Non-pigmented ciliary epithelial cell (primary cell): ENCODE results near the gene DIP2A.

ENCODE experiments used
- DNase-seq: peaks from one replicate; pipeline ENCODE4 v3.0.0-alpha.2; 2010; ENCODE audit warnings: low read depth

Gene DIP2A, protein sequence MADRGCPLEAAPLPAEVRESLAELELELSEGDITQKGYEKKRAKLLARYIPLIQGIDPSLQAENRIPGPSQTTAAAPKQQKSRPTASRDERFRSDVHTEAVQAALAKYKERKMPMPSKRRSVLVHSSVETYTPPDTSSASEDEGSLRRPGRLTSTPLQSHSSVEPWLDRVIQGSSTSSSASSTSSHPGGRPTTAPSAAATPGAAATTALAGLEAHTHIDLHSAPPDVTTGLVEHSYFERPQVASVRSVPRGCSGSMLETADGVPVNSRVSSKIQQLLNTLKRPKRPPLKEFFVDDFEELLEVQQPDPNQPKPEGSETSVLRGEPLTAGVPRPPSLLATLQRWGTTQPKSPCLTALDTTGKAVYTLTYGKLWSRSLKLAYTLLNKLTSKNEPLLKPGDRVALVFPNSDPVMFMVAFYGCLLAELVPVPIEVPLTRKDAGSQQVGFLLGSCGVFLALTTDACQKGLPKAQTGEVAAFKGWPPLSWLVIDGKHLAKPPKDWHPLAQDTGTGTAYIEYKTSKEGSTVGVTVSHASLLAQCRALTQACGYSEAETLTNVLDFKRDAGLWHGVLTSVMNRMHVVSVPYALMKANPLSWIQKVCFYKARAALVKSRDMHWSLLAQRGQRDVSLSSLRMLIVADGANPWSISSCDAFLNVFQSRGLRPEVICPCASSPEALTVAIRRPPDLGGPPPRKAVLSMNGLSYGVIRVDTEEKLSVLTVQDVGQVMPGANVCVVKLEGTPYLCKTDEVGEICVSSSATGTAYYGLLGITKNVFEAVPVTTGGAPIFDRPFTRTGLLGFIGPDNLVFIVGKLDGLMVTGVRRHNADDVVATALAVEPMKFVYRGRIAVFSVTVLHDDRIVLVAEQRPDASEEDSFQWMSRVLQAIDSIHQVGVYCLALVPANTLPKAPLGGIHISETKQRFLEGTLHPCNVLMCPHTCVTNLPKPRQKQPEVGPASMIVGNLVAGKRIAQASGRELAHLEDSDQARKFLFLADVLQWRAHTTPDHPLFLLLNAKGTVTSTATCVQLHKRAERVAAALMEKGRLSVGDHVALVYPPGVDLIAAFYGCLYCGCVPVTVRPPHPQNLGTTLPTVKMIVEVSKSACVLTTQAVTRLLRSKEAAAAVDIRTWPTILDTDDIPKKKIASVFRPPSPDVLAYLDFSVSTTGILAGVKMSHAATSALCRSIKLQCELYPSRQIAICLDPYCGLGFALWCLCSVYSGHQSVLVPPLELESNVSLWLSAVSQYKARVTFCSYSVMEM (N-terminal part only)

DNA sequence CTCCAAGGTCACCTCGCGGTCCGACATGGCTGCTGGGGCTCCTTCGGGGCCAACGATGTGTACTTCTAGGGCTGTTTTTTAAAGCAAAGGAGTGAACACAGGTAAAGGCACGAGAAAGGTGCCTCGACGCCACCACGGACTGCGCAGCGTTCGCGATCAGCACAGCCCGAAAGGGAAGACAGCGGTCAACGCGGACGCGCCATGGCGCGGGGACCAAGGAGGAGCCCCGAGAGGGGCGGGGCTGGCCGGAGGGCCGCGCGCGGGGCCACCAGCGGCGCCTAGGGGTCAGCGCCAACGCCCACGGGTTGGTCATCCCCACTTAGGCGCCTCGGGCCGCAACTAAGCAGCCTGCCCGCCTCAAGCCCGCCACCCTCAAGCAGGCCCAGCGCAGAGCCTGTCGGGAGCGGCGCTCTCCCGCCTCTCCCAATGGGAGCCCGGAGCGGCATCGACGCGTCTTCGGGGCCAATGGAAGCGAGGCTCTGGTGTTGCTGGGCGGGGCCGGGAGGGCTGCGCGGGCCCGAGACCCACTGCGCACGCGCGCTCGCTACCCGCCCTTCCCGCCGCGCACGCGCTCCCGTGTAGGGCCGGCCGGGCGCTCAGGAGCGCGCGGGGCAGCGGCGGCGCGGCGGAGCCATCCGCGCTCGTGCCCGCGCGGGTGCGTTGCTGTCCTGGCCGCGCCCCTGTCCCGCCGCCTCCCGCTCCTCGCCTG, at the start of gene DIP2A:
Gene DIP2A, plus strand, starts transcription at position 577 of the 709 bp plus-strand sequence. CDS start 241 bp downstream, outside the sequence.
- peak; percentile 69 for DNase-seq

DNA sequence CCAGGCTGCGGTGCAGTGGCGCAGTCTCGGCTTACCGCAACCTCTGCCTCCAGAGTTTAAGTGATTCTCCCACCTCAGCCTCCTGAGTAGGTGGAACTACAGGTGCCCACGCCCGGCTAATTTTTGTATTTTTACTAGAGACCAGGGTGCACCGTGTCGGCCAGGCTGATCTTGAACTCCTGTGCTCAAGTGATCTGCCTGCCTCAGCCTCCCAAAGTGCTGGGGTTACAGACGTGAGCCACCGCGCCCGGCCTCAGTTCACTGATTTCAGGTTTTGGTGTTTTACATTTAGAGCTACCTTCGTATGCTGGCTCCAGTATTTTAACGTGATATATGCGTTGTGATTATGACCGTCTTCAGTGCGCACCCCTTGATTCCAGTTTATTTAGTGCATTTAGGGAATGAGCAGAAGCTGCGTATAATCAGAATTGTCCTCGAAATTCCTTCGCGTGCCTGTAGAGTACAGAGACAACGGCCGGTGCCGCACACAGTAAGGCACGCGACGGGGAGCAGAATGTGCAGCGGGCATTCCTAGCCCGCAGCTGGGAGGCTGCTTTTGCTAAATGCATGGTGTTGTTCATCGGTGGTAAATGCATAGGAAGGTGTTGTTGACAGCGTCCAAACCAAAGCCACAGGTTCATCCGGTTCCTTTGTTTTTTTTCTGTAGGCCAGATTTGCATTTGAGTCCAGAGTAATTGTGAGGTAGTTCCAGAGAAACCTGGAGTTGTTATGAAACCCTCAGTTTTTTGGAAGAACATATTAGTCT, 48.9 kb upstream of the DIP2A start:
- DNase-seq: no peak

DNA sequence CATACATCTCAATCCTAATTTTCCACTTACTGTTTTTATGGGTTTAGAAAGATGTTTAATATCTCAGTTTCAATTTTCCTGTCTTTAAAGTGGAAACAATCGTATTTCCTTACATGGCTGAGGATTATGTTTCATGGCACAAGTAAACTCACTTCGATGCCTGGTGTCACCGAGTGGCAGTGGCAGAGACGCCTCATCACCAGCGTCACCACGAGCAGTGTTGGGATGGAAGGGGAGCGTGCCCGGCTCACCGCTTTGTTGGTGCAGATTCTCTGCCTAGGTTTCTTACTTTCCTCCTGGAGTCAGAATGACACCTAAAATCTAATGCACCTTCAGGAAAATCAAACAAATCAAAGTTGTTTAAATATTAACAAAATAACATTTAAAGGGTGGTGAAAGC, 48.2 kb upstream of the DIP2A start:
- DNase-seq: no peak

DNA sequence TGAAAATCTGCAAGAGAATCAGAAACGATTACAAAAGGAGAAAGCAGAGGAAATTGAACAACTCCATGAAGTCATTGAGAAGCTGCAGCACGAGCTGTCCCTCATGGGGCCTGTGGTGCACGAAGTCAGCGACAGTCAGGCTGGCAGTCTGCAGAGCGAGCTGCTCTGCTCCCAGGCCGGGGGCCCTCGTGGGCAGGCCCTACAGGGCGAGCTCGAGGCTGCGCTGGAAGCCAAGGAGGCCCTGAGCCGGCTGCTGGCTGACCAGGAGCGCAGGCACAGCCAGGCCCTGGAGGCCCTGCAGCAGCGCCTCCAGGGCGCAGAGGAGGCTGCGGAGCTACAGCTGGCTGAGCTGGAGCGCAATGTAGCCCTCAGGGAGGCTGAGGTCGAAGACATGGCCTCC, 47.5 kb upstream of the DIP2A start:
- no peak for DNase-seq

DNA sequence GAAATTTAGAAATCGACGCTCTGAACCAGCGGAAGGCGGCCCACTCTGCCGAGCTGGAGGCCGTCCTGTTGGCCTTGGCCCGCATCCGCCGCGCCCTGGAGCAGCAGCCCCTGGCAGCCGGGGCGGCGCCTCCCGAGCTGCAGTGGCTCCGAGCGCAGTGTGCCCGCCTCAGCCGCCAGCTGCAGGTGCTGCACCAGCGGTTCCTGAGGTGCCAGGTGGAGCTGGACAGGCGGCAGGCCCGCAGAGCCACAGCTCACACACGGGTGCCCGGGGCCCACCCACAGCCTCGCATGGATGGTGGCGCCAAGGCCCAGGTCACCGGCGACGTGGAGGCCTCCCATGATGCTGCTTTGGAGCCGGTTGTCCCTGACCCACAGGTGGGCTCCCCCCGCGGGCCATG, 47.0 kb upstream of the DIP2A start:
- no peak for DNase-seq

DNA sequence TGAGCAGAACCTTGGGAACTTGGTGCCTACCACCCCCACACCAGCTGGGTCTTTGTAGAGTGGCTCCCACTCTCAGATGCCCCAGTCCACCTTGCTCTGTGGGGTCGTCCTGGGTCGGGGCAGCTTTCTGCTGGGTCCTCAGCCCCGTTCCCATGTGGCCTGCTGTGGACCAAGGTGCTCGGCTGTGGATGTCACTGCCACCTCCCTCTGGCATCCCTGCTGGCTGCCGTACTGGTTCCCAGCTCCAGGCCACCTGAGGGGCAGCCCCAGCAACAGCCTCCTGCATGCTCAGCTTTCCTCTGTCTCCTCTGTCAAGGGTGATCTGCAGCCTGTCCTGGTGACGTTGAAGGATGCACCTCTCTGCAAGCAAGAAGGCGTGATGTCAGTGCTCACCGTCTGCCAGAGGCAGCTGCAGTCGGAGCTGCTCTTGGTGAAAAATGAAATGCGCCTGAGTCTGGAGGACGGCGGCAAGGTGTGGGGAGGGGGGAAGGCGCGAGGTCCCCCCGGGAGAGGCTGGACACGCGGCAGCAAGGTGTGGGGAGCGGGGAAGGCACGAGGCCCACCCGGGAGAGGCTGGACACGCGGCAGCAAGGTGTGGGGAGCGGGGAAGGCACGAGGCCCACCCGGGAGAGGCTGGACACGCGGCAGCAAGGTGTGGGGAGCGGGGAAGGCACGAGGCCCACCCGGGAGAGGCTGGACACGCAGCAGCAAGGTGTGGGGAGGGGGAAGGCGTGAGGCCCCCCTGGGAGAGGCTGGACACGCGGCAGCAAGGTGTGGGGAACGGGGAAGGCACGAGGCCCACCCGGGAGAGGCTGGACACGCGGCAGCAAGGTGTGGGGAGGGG, 45.9 kb upstream of the DIP2A start:
- DNase-seq: no peak

DNA sequence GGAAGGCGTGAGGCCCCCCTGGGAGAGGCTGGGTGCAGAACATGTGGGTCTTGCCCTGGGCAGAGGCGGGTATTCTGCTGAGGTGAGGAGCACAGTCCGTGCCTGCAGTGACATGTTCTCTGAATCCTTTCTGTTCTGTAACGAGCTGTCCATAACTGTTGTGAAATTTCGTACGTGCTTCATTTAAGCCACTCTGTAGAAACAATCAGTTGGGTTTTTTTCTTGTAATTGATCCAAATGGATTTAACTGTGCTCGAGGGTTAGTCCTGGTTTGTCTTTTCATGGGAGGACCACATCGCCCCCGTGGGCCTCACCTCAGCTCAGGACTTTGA, 45.4 kb upstream of the DIP2A start:
- no peak for DNase-seq

DNA sequence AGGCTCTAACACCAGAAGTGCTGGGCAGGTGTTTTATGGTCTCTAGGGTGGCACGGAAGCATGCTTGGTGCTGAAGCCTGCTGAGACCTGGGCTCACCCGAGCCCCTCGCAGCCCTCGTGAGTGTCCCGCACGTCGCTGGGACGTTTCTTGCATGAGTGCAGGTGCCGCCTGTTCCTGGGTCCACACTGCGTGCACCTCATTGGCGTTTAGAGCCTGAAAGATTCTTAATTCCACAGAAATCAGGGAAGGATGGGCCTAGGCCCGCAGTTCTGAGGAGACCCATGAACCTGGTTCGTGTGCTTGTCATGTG, 43.8 kb upstream of the DIP2A start:
- no peak for DNase-seq

DNA sequence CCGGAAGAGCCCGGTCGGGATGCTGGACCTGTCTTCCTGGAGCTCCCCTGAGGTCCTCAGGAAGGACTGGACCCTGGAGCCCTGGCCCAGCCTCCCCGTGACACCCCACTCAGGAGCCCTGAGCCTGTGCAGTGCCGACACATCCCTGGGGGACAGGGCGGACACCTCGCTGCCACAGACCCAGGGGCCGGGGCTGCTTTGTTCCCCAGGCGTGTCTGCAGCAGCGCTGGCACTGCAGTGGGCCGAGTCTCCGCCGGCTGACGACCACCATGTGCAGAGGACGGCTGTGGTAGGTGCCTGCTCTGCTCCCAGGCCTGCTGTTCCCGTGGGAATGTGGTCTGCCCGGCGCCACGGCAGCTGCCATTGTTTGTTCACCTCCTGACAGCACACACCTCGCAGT, 42.1 kb upstream of the DIP2A start:
- no peak for DNase-seq

DNA sequence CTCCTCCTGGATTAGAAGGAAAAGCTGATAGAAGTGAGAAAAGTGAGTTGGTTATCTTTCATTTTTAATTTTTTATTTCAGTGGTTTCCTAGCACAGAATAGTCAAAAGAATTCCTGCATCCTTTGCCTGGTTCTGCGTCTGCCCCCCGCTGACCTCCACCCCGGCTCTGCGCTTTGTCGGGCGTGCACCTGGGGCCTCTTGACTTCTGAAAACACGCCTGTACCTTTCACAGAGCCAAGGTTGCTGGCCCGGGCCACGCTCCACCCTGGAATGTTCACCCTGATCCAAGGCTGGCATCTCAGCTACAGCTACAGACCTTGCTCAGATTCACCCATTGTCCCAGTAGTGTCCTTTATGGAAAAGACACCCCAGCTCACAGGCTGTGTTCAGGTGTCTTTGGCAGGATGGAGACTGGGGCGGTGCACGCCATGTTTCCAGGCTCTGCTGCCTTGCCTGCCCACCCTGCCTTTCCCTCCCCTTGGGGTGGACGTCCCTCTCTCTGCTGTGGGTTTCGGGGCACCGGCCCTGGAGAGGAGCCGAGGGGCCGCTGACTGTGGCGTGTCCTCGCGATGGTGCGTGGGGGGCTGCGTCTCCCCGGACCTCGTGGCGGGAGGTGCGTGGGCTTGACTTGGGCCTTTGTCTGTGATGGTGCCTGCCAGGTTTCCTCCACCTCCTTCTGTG, 40.3 kb upstream of the DIP2A start:
- DNase-seq: no peak

DNA sequence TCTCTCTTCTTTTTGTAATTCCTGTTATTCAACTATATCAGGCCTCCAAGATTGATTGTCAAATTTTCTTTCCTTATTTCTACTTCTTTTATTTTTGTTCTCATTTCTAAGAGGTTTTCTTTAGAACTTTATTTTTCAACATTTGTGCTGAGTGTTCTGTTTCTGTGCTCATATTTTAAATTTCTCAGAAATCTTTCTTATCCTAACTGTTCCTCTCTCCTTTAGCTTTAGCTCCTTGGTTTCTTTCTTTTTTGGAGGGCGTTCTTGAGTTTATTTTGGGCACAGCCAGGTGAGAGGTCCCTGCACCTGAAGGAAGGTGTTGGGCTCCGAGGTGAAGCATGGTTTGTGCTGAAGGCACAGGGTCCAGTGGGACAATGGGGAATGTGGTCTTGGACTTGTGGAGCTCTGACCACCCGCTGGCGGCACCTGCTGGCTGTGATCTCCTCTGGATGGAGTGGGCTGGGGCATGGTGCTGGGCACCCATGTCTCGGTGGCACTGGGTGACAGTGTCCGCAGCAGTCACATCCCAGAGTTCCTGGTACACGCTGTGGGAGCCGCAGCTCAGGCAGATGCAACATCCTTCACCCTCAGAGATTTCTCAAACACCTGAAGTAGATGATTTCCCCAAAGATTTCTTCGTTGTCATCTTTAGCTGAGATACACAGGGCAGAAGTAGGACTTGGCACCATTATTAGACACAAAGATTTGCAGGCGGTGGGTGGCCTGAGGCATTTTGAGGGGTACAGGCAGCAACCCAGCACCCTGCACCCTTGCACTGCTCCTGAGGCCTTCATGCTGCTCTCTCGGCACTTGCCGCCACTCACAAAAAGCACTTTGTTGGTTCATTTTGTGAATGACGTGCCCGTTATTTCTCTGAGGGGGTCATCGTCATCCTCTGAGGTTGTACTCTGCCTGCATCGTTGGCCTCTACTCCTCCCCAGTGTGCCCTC, 38.2 kb upstream of the DIP2A start:
- no peak for DNase-seq

DNA sequence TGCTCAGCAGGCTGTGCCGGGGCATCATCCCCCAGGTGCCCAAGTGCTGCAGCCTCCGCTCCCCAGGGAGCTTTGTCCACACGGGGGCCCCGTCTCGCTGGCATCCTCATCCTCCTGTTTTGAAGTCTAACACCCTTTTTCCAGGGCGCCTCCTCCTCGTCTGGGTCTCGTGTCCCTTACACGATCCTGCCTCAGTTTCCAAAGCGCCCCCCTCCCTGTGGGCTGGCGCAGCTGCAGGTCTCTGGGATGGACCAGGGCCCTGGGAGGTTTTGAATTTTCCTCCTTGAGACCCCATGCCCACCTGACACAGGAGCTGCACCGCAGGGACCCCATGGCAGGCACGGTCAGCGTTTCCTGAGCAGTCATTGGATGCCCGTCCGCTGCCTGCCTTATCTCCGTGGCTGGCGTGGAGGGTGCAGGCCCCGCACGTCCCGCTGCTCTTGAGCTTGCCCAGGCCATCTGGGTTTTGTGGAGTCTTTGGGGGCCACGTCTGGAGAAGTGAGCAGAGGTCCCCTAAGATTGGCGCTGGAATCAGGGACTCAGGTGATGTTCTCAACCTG, 37.4 kb upstream of the DIP2A start:
- no peak for DNase-seq

DNA sequence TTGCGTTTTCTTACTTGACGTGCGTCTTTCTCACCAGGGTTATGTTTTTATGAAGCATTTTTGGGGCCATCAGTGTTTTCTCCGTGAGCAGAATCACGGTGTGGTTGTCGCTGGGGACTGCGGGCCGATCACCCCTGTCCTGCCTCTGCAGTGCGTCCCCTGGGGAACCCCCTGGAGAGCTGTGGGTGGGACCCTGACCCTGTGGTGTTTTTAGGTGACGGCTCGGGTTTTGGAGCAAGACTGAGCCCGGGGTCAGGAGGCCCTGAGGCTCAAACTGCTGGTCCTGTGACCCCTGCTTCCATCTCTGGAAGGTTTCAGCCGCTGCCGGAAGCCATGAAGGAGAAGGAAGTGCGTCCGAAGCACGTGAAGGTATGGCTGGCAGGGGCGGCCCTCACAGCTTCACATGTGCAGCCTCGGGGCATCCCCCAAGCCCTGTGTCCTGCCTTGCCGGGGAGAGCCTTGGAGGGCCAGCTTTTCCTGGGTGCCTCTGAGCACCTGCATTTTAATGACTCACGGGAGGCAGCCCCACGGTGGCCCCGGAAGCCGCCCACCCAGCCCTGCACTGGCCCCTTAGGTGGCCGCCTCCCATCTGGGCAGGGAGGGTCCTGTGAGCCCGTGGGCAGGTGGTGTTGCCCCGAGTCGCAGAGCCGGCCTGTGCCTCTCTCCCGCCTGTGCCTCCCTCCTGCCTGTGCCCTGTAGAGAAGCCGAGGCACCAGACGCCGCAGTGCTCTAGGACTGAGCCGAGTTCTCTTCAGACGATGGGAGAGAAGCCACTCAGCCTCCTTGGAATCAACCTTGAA, 36.7 kb upstream of the DIP2A start:
- no peak for DNase-seq

DNA sequence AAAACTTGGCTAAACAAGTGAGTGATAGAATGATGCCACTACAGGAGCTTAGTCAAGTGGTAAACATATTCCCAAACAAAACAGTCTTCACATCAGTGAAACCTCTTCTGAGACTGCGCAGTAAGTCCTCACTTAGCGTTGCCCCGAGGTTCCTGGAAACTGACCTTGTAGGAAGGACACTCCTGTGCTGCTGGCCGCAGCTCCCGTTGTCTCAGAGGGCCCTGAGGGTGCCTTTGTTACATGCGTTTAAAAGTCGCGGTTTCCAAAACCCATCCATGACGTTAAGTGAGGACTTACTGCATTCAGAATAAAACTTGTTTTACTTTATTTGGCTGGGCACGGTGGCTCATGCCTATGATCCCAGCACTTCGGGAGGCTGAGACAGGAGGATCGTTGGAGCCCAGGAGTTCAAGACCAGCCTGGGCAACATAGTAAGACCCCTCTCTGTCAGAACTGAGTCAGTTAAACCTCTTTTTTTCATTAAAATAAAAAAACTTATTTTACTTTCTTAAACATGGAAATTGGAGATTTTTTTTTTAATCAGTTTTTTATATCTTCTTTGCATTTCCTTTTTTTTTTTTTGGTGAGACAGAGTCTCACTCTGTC, 36.0 kb upstream of the DIP2A start:
- DNase-seq: no peak

DNA sequence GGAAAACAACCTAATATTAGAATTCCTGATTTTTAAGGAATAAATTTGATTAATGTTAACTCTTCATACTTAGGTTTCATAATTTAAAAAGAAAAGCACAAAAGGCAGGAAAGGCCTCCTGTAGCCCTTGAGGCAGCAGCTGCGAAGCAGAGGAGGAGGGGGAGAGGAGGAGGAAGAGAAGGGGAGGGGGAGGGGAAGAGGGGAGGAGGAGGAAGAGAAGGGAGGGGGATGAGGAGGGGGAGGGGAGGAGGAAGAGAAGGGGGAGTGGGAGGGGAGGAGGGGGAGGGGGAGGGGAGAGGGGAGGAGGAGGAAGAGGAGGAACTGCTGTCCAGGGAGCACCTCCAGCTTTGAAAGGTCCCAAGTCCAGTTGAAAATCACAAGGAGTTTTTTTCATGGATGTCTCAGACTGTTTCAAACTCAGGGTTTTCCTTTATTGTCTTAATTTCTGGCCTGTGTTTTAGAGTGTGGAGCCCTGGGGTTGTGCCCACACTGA, 35.1 kb upstream of the DIP2A start:
- no peak for DNase-seq

DNA sequence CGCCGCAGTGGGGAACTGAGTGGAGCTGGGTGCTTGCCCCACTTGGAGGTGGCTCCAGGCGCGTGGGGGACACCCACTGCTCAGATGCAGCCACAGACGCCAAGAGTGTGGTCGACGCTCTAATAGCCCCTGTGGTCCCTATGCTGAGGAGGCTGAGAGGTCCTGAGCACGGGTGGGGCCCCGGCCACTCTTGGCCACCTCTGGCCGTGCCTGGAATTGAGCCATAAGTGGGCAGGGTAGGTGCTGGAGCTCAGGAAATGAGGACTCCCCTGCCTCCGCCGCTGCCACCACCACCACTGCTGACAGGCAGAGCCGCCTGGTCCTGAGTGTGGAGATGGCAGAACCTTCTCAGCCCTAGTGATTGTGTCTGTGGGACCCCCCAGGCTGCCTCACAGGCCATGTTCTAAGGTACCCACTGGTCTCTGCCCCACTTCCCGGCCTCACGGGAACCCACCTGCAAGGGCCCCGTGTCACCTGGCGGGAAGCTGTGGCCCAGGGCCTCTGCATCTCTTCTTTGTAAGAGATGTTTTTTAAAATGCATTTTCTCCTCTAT, 34.6 kb upstream of the DIP2A start:
- DNase-seq: no peak

DNA sequence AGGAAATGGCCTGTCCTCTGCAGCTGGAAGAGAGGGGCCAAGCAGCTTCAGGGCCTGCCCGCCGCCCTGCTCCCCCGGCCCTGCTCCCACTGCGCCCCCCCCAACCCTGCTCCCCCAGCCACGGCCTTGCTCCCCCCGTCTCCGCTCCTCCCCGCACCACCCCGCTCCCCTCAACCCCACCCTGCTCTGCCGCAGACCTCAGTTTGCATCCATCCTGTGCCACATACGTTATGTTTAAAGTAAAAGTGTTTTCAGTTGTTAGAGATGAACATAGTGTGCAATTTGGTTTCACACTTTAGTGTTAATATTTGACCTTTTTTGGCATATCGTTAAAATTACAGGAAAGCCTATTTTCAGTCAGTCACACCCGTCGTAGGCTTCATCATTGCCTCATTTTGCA, 34.1 kb upstream of the DIP2A start:
- no peak for DNase-seq
